Retinal pigment epithelial cell (primary cell): ENCODE measurements around the gene DGCR8.
A peak's percentile ranks its signal among the peaks of the same experiment; 100 is the strongest.

Experiments used
- DNase-seq: peaks from one replicate; pipeline ENCODE4 v3.0.0-alpha.2; 2010; ENCODE audit warnings: low read depth
- H3K4me3 ChIP-seq: 2 replicates; pipeline ENCODE4 v1.5.1; 2011; ENCODE audit warnings: mild to moderate bottlenecking, low read length, control low read depth, moderate library complexity
- TF ChIP-seq, protein P1 (sequence below): conservative IDR thresholded peaks from 2 replicates; pipeline ENCODE4 v1.5.1; 2011; ENCODE audit warnings: low read depth, low read length, control low read depth, inconsistent platforms

The DGCR8 gene

GRCh38 chr22:20108757-20109230 lies 28.8 kb downstream of the DGCR8 start:
- no peak overlapping the region for H3K4me3 ChIP-seq
- TF ChIP-seq, protein P1, sequence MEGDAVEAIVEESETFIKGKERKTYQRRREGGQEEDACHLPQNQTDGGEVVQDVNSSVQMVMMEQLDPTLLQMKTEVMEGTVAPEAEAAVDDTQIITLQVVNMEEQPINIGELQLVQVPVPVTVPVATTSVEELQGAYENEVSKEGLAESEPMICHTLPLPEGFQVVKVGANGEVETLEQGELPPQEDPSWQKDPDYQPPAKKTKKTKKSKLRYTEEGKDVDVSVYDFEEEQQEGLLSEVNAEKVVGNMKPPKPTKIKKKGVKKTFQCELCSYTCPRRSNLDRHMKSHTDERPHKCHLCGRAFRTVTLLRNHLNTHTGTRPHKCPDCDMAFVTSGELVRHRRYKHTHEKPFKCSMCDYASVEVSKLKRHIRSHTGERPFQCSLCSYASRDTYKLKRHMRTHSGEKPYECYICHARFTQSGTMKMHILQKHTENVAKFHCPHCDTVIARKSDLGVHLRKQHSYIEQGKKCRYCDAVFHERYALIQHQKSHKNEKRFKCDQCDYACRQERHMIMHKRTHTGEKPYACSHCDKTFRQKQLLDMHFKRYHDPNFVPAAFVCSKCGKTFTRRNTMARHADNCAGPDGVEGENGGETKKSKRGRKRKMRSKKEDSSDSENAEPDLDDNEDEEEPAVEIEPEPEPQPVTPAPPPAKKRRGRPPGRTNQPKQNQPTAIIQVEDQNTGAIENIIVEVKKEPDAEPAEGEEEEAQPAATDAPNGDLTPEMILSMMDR = no peak
- DNase-seq = no peak

DNA sequence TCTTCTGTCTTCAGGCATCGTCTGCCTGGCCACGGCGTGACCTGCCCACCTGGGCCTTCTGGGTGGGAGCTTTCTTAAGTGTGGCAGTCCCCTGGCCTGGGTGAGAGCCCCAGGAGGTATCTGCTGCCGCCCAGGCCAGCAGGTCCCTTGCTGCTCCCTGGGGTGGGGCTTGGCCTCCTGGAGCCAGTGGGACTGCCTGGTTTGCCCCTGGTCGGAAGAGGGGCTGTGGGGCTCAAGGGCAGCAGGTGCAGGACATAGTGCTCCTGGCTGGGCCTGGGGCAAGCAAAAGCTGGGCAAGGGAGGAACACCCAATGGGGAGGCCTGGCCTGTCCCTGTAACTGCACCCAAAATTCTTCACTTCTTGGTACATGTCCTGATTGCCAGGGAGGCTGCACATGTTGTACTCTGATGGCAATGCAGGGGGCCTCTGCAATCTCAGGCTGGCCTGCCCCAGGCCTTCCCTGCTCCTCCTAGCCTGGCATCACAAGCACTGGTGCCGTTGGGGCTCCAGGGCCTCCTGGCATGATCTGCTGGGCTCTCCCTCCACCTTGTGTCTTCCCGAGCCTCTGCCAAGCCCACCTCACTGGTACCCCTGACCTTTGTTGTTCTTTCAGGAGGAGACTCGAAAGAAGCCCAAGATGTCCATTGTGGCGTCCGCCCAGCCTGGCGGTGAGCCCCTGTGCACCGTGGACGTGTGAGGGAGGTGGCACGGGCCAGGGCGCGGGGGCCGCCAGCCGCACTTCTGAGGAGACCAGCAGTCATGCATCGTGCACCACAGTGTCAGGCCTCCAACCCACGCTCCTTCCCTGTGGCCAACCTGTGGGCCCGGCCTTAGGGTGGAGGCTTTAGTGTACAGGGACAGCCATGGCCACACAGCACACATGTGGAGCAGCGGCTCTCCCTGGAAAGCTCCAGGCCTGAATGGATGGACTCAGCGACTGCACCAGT lies 29.6 kb downstream of the DGCR8 start:
- DNase-seq = no peak
- no peak overlapping the region for H3K4me3 ChIP-seq
- TF ChIP-seq, protein P1 = no peak

DNA sequence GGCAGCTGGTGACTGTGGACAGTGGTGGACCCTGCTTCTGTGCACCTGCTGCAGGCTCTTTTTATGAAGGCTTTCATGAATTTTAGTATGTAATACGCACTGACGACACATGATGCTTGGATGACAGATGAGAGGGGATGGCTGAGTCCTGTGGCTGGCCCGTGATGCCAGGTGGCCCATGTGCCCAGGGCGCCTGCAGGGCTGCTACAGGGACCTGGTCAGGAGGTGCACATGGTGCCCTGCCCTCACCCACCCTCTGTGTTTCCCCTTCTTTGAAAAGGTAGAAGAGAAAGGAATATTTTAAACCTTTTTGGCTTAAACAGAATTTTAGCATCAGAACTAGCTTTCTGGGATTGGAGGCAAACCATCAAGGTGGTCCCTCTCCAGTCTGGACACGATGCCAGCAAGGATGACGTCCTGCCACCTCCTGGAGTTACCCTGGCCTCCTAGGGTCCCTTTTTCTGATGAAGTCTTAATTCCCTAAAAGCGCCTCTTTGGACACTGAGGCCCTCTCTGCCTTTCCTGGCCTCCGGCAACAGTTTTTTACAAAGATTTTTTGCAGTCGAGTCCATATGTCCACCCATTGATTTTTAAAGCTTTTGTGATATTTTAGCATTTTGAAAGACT lies 30.4 kb downstream of the DGCR8 start:
- no peak for DNase-seq
- TF ChIP-seq, protein P1 = no peak
- no peak overlapping the region for H3K4me3 ChIP-seq

- TF ChIP-seq, protein P1 = peak; percentile 65
- DNase-seq = peak; percentile 7
- H3K4me3 ChIP-seq = no peak overlapping the region
These were observed 31.1 kb downstream of the DGCR8 start for GRCh38 chr22:20111045-20111688.

- TF ChIP-seq, protein P1 = no peak
- H3K4me3 ChIP-seq = no peak overlapping the region
- DNase-seq = no peak
These were observed 31.9 kb downstream of the DGCR8 start for GRCh38 chr22:20111689-20112622.
